C4-2B (cell line): ENCODE measurements around the gene LRFN4.

Experiments used
- ZFX ChIP-seq: fragments of 450-650 bp; IDR thresholded peaks from 2 replicates; pipeline ENCODE4 v1.6.1; 2017
- TF ChIP-seq, protein P1 (sequence below): fragments of 450-650 bp; conservative IDR thresholded peaks from 2 replicates; pipeline ENCODE4 v1.5.1; 2017; ENCODE audit warnings: mild to moderate bottlenecking

DNA sequence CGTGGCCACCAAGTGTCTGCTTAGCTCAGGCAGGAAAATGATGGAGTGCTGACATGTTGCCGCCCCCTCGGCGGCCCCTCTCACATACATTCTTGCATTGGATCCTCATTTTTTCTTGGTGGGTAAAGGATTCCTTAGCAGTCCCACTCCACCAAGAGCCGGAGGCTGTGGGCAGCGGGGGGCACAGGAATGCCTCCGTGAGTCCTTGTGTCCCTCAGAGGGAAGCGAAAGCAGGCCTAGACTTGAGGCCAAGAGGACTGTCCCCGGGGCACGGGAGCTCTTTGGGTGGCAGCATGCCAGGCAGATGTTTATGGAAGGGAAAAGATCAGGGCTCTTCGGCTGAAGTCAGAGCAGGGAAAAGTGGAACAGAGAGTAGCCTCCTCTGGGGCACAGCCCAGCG lies 21.6 kb downstream of the LRFN4 start:
- TF ChIP-seq, protein P1, sequence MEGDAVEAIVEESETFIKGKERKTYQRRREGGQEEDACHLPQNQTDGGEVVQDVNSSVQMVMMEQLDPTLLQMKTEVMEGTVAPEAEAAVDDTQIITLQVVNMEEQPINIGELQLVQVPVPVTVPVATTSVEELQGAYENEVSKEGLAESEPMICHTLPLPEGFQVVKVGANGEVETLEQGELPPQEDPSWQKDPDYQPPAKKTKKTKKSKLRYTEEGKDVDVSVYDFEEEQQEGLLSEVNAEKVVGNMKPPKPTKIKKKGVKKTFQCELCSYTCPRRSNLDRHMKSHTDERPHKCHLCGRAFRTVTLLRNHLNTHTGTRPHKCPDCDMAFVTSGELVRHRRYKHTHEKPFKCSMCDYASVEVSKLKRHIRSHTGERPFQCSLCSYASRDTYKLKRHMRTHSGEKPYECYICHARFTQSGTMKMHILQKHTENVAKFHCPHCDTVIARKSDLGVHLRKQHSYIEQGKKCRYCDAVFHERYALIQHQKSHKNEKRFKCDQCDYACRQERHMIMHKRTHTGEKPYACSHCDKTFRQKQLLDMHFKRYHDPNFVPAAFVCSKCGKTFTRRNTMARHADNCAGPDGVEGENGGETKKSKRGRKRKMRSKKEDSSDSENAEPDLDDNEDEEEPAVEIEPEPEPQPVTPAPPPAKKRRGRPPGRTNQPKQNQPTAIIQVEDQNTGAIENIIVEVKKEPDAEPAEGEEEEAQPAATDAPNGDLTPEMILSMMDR, result no peak
- no peak for TF ChIP-seq ZFX
